Measurements from ENCODE around the gene SMIM21.

The SMIM21 gene

DNA sequence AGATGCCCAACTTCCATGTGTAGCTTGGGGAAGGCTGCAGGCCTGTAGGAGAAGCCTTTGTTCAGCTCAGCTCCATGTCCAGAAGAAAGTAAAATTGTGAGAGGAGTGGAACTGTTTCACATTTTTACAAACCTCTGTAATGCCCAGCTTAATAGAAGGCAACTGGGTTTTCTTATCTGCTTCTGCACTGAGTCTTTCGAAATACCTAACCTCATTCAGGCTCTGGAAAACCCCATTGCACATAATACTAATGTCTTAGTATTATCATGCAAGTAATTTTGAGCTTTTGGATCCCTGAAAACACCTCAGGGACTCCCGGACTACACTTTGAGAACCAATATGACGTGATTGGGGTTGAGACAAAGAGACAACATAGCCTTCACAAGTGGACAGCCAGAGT is 5.8 kb downstream of the SMIM21 start:
- DNase-seq, result no peak

DNA sequence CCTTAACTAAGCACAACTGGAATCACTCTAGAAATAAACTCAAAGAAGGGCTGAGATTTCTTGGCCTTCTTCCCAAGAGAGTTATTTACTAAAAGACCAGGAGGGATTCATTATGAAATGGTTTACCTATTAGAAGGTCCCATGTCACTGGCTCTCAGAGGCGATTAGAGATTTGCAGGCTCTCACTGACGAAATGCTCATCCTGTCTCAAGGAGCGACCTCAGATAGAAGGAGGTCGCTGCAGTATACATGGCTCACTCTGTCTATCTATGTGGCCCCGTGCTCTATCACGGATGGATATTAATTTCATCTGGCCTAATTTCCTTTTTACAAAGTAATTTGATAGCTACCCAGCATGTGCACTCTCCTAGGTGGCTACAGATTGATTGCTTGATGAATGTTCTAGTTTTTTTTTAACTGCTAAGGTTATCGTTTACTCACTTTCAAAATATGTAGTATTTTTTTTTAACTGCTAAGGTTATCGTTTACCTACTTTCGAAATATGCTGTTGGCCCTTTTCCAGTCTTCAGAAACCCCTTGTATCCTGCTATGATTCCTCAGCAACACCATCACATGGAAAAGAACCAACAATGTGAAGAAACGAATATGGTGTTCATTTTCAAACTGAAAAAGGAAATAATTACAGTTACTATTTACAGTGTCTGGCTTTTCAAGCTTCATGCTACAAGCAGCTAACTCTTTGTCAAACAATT is 9.1 kb downstream of the SMIM21 start:
- DNase-seq, result peak; percentile 68

DNA sequence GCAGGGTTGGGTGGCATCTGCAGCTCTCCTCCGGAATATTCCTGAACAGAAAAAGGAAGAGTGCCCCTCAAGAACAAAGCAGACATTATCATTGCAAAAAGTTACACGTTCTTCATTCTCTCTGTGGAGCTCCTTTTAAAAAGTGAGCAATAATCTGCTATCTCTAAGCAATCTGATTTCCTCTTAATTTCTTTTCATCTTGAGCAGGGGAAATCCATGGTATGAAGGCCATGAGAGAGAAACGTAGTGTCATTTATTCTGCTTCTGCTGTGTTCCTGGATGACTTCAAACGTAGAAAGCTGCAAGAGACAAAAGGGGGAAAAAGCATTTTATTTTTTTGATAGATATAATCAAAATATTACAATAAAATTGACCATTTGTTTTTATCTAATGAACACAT is 16.9 kb downstream of the SMIM21 start:
- DNase-seq, result no peak

DNA sequence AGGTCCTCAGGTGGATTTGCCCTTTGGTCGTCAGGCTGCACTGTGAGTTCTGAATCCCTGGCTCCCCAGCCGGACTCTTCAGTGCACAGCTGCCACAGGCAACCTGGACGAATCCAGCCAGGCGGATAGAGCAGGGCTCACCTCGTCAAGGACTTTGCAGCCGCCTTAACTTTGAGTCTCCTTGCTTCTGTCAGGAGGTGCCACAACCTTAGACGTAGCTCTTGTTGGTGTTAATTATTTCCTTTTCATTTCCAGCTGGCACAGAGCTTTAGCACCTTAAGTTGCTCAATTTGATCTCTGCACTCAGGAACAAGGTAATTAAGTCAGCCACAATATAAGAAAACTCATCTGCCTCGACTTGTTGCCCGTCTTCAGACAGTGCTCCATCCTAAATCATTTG is 17.7 kb downstream of the SMIM21 start:
- no peak for DNase-seq

DNA sequence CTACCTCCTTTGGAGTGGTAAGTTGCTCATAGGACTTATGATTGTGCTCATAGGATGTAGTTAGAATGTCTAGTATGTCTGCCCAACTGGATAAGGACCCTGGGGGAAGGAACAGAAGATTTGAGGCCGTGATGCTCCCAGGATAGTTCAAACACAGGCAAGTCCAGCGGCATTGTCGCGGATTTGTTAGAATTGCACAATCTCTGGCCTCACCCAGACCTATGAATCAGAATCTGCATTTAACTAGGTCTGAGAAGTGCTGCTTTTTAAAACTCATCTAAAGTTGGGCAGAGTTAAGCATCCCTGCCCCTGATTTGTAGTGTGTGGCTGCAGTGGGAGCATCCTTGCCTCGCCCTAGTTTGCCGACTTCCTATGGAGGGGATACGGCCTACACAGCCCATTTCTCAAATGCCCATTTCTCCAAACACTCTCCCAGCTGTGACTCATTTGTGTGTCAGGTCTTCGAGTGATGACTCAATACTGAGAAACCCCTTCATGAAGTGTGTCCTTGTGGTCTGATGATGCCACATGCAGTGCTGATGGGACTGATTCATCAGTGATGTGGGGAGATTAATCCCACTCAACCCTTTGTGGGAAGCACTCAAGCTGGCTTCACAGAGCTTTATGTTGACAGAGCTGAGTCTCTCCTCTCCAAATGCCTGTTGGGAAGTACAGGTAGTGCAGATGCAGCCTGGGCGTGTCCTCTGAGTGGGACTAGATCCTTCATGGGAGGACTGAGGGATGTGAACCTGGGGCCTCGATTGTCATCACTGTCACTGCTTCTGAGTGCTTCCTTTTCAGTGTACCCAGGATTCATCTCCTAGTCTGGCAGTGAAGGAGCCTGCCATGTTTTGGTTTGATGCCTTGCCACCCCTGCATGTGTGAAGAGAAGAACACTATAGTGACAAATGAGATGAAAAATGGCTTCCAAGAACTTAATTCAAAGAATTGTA is 18.7 kb downstream of the SMIM21 start:
- DNase-seq, result no peak

DNA sequence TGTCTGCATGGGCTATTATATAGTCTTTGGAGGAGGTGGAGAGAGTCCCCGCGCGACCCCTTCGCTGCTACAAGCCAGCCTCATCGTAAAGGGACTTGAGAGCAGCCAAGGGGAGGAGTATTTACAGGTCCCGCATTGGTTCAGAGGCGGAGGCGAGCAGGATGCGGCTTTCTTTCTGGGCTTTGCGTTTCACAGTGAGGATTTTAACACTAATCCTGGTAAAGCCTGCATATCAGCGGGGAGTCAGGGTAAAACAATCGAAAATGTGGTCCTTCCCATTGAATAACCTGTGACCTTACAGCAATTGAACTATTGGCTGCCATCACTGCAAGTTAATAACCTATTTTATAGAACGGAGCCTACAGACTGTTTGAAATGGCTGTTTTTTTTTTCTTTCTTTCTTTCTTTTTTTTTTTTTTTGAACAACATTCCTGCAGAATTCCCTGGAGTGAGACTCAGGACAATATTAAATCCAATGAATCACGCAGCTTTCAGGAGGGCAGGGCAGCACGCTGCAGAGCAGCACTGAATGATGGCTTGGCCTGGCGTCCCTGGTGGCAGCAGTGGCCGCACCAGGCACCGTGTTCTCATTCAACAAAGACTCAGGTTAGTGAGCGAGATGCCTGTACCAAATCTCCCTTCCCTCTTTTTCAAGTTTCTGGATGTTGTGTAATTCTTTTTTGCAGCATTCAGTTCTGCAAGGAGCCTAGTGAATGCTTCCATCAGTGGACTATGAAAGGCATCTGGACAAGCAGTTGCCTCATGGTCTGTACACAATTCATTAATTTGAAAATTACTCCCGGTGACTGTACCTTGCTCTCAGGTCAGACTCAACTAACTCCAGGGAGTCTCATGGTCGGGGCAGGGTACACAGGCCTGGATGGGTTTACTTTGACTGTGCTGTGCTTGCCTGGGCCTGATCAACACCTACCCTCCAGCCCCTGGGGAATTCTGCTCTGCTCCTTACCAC is 19.8 kb downstream of the SMIM21 start:
- DNase-seq, result no peak

DNA sequence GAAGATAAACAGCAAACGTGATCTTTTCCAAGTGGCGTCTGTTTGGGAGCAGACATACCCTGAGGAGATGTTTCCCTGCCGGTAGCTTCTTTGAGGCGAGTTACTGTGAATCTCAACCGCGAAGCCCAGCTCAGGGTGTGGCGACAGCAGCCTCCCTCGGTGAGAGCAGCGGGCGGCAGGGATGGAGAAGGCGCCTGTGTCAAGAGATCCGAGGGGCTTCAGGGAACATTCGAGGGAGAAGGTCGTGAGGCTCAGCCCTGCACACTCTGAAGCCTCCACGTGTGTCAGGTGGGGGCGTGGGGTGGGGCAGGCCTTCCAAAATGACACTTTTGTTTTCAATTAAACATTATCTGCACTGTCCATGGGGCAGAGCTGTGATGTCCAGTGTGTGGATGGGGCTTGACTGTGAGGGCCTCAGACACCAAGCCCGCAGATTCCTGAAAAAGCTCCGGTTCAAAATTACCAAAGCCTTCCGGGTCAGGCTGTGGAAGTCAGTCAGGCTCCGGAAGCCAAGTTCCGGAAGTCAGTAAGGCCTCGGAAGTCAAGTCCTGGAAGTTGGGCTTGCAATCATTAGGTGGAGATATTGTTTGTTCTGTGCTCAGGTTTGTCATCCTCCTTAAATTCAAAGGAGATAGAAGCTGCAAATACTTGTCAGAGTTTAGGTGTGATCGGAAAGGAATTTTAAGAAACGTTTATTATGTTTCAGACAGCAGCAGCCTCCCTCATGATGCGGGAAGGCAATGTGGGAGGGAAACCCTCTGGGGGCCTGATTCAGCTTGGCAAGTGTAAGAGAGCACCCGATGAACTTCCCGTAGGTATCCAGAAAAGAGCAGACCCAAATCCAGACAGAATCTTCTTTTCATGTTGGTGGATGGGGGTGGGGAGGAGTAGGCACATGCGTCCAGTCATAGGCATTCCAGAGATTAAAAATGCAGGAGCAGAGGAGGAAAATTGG is 20.7 kb downstream of the SMIM21 start:
- no peak for DNase-seq

DNA sequence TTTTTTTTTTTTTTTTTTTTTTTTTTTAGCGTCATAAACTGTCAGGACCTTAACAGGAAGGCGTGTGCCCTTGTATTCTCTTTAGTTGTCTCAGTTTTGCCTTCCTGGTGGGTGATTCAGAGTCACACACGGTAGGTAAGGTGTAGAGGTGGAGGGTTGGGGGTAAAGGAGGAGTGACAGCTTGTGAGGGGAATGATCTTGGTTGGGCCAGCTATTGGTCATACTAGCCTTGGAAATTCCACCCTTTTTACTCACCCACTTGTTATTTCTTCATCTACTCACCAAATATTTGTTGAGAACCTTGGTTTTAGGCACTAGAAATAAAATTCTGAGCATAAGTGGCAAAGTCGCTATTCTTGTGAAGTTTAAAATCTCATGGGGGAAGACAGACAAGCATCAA is 22.2 kb downstream of the SMIM21 start:
- no peak for DNase-seq

DNA sequence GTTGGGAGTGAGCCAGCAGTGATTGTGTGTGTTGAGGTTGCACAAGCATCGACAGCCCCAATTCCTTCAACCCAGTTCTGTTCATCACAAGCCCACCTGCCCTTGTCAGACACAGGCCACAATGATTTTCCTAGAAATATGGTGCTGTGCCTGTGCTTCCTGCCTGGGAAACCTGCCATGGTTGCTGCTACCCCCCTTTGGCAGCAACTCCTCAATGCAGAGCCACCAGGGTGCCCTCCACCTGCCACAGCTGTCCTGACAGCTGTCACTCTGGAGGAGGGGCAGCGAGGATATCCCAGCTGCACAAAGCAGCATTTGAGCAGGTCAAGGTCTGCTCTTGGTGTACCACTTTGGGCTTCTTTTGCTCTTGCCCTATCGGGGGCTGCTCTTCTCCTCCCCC is 27.1 kb downstream of the SMIM21 start:
- peak; percentile 56 for DNase-seq

DNA sequence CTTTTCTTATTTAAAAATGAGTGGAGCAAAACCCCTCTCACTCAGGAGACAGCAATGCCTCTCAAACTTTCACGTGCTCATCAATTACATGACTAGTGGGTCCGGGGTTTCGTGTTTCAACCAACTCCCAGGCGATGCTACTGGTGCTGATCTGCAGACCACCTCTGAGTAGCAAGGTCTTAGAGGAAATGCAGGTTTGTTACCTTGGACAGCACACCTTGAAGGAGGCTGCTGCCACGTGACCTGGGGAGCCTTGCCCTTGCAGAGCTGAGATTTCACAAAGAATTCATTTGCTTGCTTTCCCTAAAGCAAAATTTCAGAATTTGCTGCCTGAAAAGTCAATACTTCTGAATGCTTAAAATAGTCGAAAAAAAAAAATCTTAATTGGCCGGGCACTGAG is 32.4 kb downstream of the SMIM21 start:
- DNase-seq, result no peak

DNA sequence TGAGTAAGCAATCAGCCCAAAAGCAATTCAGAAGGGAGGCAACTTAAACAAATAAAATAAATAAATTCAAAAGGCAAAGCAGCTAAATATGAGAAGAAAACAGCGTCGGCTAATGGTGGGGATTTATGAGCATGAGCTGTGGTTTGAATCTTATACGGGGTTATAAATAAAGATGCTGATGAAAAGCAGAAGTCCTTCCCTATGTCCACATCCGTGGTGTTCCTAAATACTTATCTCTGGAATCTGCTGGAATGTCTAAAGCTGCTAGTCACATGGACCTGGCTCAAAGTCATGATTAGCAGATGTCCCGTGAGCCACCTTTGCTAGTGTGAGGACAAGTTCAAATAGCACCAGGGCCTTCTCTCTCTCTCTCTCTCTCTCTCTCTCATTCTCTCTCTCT is 33.8 kb downstream of the SMIM21 start:
- no peak for DNase-seq

DNA sequence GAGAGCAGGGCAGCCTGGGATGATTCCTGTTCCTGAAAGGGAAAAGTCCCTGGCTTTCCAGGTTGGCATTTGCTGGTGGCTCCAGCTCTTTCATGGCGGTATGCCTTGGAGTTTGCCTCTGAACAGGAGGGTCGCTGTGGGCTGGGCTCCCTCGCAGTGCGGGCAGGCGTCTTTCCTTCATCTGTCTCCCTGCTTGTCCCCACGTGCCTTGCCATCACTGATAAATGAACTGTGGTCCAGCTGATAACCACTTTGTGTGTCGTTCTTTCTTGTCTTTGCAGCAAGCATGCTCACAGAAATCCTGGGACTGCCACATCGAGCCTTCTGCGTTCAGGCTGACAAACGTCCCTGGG is 35.3 kb downstream of the SMIM21 start:
- DNase-seq, result no peak

DNA sequence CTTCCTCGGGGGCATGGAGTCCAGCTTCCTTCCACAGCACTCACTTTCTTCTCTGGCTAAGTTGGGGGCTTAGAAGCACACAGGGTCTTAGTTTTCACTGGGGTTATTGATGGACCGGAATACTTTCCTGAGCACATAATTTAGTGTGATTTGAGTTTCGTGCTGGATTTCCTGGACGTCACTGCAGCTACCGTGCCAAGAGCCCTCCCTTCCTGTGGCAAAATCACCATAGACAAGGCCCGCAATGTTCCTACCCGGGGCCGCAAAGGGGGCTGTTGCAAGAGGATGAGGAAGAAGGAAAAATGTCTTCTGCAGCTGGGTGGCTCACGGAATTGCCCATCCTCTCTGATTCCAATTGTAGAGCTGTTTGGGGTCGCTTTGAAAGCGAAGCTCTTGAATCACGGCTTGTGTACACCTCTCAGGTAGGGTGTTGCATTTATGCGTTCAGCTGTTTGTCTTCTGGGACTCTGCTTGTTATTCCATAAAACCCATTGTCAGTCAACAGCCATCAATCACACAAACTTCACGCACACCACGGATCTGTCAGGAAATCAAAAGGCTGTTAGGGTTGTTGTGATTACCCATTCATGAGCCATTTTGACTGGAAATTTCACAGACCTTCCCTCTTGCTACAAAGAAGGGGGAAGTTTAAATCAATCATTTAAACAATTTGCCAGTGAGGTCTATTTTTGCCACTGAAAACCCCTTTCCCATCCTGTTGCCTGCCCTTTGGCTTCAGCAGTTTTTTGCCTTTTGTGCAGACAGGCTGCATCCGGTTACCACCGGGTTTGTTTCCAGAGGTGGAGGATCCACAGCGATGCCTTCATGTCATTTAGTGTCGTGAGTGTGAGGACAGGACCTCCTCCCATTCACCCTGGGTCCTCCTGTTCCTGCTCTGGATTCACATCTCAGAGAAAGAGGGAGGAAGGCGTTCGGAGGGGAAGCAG is 36.0 kb downstream of the SMIM21 start:
- no peak for DNase-seq

DNA sequence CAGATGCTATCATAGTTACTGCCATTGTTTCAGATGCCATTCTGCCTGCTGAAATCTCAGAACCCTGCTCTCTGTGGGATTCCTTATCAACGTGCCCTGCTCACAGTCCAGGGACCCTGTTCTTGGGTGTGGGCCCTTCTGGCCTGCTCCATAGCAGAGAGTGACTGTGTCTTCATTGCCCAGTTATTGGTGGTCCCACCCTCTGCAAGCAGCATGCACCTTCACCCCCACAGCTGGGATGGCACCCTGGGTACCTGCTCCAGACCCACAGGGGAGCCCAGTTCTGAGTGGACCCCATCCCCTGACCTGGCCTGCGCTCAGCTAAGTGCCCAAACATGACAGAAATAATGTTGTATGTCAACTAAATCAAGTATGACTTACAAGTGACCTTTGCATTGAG is 36.6 kb downstream of the SMIM21 start:
- no peak for DNase-seq

DNA sequence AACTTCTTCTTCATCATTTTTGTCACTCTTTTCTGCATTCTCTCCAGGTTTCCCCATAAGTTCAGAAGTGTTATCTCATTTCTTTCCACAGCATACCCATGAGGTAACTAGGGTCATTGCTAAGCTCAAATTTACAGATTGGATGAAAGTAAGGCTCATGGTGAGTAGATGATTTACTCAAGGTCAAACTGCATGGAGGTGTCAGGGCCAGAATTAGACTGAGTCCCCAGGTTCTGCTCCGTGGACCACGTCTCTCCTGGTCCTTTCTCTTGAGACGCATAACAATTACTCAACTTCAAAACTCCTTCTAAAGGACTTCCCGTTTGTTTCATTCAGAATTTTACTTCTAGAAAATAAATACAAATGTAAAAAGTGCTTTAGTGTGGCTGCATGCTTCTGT is 43.4 kb downstream of the SMIM21 start:
- no peak for DNase-seq

DNA sequence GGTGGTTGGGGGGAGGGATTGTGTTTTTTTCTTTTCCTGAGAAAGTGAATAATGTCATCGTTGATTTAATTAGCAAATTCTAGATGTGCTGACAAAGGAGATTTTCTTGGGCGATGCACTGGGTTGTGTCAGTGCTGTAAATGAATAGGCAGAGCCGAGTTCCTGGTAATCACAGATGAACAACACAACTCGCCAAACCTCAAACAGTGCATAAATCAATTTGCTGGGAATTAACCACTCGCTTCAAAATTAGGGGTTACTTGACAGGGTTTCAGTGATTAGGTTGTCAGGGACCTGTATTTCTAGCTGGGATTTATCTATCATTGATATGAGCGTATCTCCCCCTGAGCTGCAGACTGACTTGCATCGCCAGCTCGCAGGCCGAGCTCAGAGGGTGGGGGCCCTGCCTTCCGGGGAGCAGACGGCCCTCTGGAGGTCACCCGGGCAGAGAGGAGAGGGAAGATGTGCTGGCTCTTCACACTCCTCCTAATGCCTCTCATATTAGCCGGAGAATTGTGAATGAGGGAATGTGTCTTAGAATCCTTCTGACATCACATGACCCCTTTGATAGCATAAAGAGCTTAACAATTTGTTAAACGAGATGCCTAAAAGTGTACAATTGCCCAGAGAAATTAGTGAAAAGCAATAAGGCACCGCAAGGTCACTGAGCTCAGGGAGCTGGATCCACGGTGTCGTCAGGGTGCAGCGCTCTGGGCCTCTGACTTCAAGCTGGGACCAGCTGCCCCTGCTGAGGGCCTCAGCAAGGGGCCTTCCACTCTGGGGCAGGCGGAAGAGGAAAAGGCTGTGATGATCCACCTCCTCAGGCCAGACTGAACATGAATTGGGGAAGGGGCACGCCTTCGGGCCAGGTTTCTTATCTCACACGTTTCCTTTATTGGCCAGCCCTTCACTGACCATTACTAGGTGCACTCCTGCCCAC is 48.9 kb downstream of the SMIM21 start:
- DNase-seq, result no peak

DNA sequence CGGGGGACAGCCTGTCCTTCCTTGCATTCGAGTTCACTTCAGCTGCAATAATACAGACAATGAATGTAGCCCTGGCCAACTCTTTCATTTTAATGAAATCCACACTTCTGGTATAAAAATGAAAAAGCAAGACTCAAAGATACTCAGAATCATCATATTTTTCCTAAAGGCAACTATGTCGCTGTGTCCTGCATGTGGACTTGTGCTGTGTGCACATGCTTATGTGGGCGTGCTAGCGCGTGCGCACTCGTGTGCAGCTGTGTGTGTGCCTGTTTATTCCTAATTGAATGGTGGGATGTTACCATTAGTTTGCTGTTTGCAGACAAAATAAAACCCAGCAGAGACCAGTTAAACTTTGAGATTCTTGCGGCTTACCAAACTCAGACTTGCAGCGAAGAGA is 49.6 kb downstream of the SMIM21 start:
- no peak for DNase-seq

DNA sequence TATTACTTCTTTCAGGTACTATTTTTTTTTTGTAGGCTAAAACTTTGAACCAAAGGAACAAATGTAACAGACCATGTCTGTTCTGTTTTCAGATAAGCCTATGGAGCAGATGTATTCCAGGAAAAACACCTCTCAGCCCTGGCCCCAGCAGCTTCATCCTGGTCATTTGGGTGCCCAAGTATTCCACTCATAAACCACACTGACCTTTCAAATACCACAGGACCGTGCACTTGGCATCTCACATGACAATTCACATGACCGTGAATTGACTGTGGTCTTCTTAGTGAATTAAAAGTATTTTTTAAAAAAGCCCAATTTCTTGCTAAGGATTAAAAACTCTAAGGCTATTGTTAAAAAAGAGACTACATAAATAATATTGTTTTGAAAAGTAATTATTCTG is 50.2 kb downstream of the SMIM21 start:
- no peak for DNase-seq

DNA sequence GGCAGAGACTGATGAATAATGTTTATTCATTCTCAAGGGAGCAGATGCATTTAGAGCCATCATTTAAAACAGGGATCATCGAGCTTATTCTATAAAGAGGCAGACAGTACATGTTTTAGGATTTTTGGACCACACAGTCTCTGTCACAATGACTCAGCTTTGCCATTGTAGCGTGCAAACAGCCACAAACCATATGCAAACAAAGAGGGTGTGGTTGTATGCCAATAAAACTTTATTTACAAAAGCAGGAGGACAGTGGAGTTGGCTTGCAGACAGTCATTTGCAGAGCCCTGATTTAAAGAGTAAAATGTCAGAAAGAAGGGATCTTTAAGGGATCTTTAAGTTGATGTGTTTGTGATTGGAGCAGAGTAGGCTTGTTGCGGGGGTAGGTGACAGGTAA is 51.5 kb downstream of the SMIM21 start:
- no peak for DNase-seq

DNA sequence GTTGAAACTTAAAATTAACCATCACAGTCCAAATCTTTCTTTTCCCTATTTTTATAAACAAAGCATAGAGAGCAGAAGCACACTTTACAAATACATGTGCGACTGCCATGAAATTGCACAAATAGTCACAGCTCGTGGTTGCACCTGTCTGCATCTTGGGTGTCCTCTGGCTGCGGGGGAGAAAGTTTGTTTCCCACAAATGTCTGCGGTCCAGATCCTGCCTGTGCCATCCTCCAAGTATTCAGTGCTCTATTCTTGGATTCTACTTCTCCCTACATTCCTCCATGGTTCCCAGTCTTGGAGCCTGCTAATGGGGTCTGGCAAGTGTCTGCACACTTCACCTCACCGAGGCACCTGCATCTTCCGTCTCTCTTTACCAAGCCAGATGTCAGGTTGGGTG is 52.2 kb downstream of the SMIM21 start:
- DNase-seq, result no peak
